Liver (tissue), 9 donors: Measurements from ENCODE around the gene PPA2. TPM values are rescaled to one million over a fixed set of nuclear protein-coding genes. Genes with fewer than 3 reads are reported as not detected.

Experiments
- DNase-seq: peaks from one replicate; pipeline ENCODE4 v3.0.0-alpha.2; 2017; ENCODE audit warnings: low spot score
- H3K27ac ChIP-seq, 2 donors: one replicate each; pipeline ENCODE4 v1.7.0; 2013; ENCODE audit warnings: inconsistent platforms in 2 of 2, low read length in 2 of 2, control low read depth in 1 of 2, low read depth in 1 of 2, mild to moderate bottlenecking in 1 of 2
- H3K27me3 ChIP-seq, 4 donors: one replicate each; pipeline versions ENCODE4 v1.6.1 to v1.7.0; 2013; ENCODE audit warnings: low read length in 3 of 4, inconsistent platforms in 1 of 4, mild to moderate bottlenecking in 1 of 4, moderate library complexity in 1 of 4; ENCODE audit not compliant: control insufficient read depth in 4 of 4, insufficient read depth in 4 of 4
- H3K36me3 ChIP-seq, 4 donors: one replicate each; pipeline versions ENCODE4 v1.6.1 to v1.7.0; 2013; ENCODE audit warnings: low read length in 3 of 4, mild to moderate bottlenecking in 3 of 4, low read depth in 1 of 4, moderate library complexity in 1 of 4; ENCODE audit not compliant: control insufficient read depth in 4 of 4, insufficient read depth in 3 of 4
- H3K4me1 ChIP-seq, 4 donors: one replicate each; pipeline versions ENCODE4 v1.6.1 to v1.7.0; 2013; ENCODE audit warnings: low read length in 3 of 4, mild to moderate bottlenecking in 3 of 4, moderate library complexity in 1 of 4; ENCODE audit not compliant: control insufficient read depth in 4 of 4, insufficient read depth in 4 of 4
- H3K4me3 ChIP-seq, 3 donors: one replicate each; pipeline versions ENCODE4 v1.6.1 to v1.7.0; 2013; ENCODE audit warnings: low read length in 3 of 3, control low read depth in 1 of 3, low read depth in 1 of 3, mild to moderate bottlenecking in 1 of 3
- H3K9ac ChIP-seq, 2 donors: one replicate each; pipeline ENCODE4 v1.7.0; 2013; ENCODE audit warnings: low read length in 2 of 2, mild to moderate bottlenecking in 2 of 2, moderate library complexity in 2 of 2, control low read depth in 1 of 2, low read depth in 1 of 2
- H3K9me3 ChIP-seq, 4 donors: one replicate each; pipeline versions ENCODE4 v1.6.1 to v1.7.0; 2013; ENCODE audit warnings: low read length in 3 of 4; ENCODE audit not compliant: control insufficient read depth in 4 of 4
- FOXA1 ChIP-seq: IDR thresholded peaks from 2 replicates; pipeline ENCODE4 v1.6.1; 2016; ENCODE audit warnings: antibody characterized with exemption
- FOXA2 ChIP-seq: IDR thresholded peaks from 2 replicates; pipeline ENCODE4 v1.6.1; 2016; ENCODE audit warnings: antibody characterized with exemption
- GABPA ChIP-seq, 2 donors: IDR thresholded peaks in 1 of 2; conservative IDR thresholded peaks in 1 of 2; 2 replicates each; pipeline ENCODE4 v1.6.1; 2016; ENCODE audit warnings: antibody characterized with exemption in 2 of 2, mild to moderate bottlenecking in 1 of 2, moderate library complexity in 1 of 2
- HNF4A ChIP-seq, 2 donors: conservative IDR thresholded peaks; 2 replicates each; pipeline ENCODE4 v1.6.1; 2016; ENCODE audit warnings: antibody characterized with exemption in 2 of 2, mild to moderate bottlenecking in 2 of 2
- HNF4G ChIP-seq: IDR thresholded peaks from 2 replicates; pipeline ENCODE4 v1.6.1; 2016; ENCODE audit warnings: antibody characterized with exemption
- JUND ChIP-seq, 2 donors: IDR thresholded peaks; 2 replicates each; pipeline ENCODE4 v1.6.1; 2016; ENCODE audit warnings: antibody characterized with exemption in 2 of 2
- NR2F2 ChIP-seq: IDR thresholded peaks from 2 replicates; pipeline ENCODE4 v1.6.1; 2016; ENCODE audit warnings: antibody characterized with exemption
- RXRA ChIP-seq, 2 donors: IDR thresholded peaks; 2 replicates each; pipeline ENCODE4 v1.6.1; 2017 to 2018; ENCODE audit warnings: antibody characterized with exemption in 2 of 2, mild to moderate bottlenecking in 1 of 2
- SP1 ChIP-seq: IDR thresholded peaks from 2 replicates; pipeline ENCODE4 v1.6.1; 2018; ENCODE audit warnings: antibody characterized with exemption, mild to moderate bottlenecking
- TAF1 ChIP-seq: conservative IDR thresholded peaks from 2 replicates; pipeline ENCODE4 v1.6.1; 2016; ENCODE audit warnings: antibody characterized with exemption, mild to moderate bottlenecking
- YY1 ChIP-seq: IDR thresholded peaks from 2 replicates; pipeline ENCODE4 v1.6.1; 2016; ENCODE audit warnings: antibody characterized with exemption, mild to moderate bottlenecking
- WGBS: extraction: QIAGEN DNeasy Blood & Tissue Kit; methylation state at CpG from one replicate; pipeline ENCODE4 v1.1.7; 2013; 5-methylcytosine and 5-hydroxymethylcytosine counted together
- polyA plus RNA-seq, 2 donors: library from polyadenylated mRNA; stranded (reverse) in 1 of 2; unstranded in 1 of 2; fragments of 200-250 nt in 1 of 2; fragments of >200 nt in 1 of 2; fragmentation: Nextera tagmentation in 1 of 2; extraction: Ambion mirVana in 1 of 2; gene quantifications; one replicate each; pipeline versions ENCODE4 v1.2.1 to v1.2.3, GENCODE V29; 2013 to 2015
- total RNA-seq, 2 donors: library from RNA; depleted of rRNA; stranded (reverse); fragments of >200 nt; gene quantifications; one replicate each; pipeline ENCODE4 v1.2.3, GENCODE V29; 2014
- TF ChIP-seq, protein P1 (sequence below): fragments of 150-350 bp; IDR thresholded peaks from 2 replicates; pipeline ENCODE4 v1.5.1; 2017; ENCODE audit warnings: improper control_type of control experiment, low read depth, low read length; ENCODE audit not compliant: missing input control
- TF ChIP-seq, protein P2 (sequence below): IDR thresholded peaks from 2 replicates; pipeline ENCODE4 v1.6.1; 2016; ENCODE audit warnings: antibody characterized with exemption
- TF ChIP-seq, protein P3 (sequence below): IDR thresholded peaks from 2 replicates; pipeline ENCODE4 v1.6.1; 2016; ENCODE audit warnings: antibody characterized with exemption, mild to moderate bottlenecking
- TF ChIP-seq, protein P4 (sequence below): IDR thresholded peaks from 2 replicates; pipeline ENCODE4 v1.6.1; 2016; ENCODE audit warnings: antibody characterized with exemption
- TF ChIP-seq, protein P5 (sequence below): IDR thresholded peaks from 2 replicates; pipeline ENCODE4 v1.6.1; 2016; ENCODE audit warnings: antibody characterized with exemption
- donor health status: healthy.
- donor health status: healthy.
- donor health status: healthy.
- donor health status: healthy.
- donor health status: healthy.

PPA2 gene
- total and polyA plus RNA-seq, 4 donors, result 48.3 to 102 (median 70.8) TPM

DNA sequence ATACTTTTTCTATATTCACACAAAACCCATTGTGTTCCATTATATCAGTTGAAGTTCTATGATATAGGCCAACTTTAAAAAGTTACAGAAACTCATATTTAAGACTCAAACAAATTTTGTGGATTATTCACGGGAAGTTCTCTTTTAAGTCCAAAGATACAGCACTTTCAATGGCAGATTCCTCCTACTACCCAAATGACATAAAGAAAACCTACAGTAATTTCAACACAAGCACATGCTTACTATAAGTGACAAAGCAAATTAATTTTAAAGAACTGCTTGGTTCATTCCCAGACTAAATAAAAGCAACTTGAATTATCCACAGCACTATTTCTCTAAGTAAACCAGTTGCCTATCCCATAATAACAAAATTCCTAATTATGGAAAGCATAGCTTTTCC, 4.1 kb downstream of the PPA2 start:
- 91% methylated on average over 1 of the region's 1 CpG for WGBS
- Histone ChIP-seq H3K36me3 (no peaks in the 10 kb centered on the region), H3K27me3 (no peaks in the 10 kb centered on the region), H3K4me1 (peaks cover 2 to 22% (median 18%) of the 10 kb centered on the region in 4 donors), H3K9me3 (no peaks in the 10 kb centered on the region), H3K4me3 (no peak overlapping the region), H3K27ac (no peak overlapping the region), H3K9ac (no peak overlapping the region)
- TF ChIP-seq FOXA1 (no peak), FOXA2 (no peak), GABPA (IDR thresholded peaks at IDR 0.05 in 1 of 2, conservative IDR thresholded peaks at IDR 0.05 in 1 of 2) (no peak), SP1 (no peak), JUND (IDR thresholded peaks at IDR 0.05) (no peak), HNF4G (no peak), YY1 (no peak)
- TF ChIP-seq, protein P1, sequence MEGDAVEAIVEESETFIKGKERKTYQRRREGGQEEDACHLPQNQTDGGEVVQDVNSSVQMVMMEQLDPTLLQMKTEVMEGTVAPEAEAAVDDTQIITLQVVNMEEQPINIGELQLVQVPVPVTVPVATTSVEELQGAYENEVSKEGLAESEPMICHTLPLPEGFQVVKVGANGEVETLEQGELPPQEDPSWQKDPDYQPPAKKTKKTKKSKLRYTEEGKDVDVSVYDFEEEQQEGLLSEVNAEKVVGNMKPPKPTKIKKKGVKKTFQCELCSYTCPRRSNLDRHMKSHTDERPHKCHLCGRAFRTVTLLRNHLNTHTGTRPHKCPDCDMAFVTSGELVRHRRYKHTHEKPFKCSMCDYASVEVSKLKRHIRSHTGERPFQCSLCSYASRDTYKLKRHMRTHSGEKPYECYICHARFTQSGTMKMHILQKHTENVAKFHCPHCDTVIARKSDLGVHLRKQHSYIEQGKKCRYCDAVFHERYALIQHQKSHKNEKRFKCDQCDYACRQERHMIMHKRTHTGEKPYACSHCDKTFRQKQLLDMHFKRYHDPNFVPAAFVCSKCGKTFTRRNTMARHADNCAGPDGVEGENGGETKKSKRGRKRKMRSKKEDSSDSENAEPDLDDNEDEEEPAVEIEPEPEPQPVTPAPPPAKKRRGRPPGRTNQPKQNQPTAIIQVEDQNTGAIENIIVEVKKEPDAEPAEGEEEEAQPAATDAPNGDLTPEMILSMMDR, result no peak
- TF ChIP-seq, protein P2, sequence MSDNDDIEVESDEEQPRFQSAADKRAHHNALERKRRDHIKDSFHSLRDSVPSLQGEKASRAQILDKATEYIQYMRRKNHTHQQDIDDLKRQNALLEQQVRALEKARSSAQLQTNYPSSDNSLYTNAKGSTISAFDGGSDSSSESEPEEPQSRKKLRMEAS, result no peak
- TF ChIP-seq, protein P3, sequence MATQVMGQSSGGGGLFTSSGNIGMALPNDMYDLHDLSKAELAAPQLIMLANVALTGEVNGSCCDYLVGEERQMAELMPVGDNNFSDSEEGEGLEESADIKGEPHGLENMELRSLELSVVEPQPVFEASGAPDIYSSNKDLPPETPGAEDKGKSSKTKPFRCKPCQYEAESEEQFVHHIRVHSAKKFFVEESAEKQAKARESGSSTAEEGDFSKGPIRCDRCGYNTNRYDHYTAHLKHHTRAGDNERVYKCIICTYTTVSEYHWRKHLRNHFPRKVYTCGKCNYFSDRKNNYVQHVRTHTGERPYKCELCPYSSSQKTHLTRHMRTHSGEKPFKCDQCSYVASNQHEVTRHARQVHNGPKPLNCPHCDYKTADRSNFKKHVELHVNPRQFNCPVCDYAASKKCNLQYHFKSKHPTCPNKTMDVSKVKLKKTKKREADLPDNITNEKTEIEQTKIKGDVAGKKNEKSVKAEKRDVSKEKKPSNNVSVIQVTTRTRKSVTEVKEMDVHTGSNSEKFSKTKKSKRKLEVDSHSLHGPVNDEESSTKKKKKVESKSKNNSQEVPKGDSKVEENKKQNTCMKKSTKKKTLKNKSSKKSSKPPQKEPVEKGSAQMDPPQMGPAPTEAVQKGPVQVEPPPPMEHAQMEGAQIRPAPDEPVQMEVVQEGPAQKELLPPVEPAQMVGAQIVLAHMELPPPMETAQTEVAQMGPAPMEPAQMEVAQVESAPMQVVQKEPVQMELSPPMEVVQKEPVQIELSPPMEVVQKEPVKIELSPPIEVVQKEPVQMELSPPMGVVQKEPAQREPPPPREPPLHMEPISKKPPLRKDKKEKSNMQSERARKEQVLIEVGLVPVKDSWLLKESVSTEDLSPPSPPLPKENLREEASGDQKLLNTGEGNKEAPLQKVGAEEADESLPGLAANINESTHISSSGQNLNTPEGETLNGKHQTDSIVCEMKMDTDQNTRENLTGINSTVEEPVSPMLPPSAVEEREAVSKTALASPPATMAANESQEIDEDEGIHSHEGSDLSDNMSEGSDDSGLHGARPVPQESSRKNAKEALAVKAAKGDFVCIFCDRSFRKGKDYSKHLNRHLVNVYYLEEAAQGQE, result no peak
- TF ChIP-seq, protein P4, sequence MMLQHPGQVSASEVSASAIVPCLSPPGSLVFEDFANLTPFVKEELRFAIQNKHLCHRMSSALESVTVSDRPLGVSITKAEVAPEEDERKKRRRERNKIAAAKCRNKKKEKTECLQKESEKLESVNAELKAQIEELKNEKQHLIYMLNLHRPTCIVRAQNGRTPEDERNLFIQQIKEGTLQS, result no peak
- no peak for DNase-seq

DNA sequence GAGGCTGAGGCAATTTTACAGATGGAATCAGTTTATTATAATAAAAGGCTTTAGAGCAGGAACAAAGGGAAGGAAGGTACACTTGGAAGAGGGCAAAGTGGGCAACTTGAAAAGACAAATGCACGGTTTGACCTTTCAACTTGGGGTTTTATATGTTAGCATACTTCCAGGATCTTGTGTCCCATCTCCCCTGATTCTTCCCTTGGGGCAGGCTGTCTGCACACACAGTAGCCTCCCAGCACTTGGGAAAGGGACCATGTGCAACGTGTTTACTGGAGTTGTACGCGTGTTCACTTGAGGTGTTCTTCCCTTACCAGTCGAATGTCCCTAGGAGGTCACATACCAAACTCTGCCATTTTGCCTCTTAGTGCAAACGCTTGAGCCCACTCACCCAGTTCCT, 7.3 kb downstream of the PPA2 start:
- Histone ChIP-seq H3K27me3 (no peaks in the 10 kb centered on the region), H3K27ac (no peak overlapping the region), H3K4me3 (no peak overlapping the region), H3K4me1 (peaks cover 0 to 6% (median 3%) of the 10 kb centered on the region in 4 donors), H3K9ac (no peak overlapping the region), H3K9me3 (no peaks in the 10 kb centered on the region), H3K36me3 (no peaks in the 10 kb centered on the region)
- no peak for DNase-seq
- TF ChIP-seq RXRA (IDR thresholded peaks at IDR 0.05), result no peak
- no peak for TF ChIP-seq YY1
- TF ChIP-seq TAF1, result no peak
- TF ChIP-seq, protein P1, result no peak
- TF ChIP-seq, protein P4, result no peak
- TF ChIP-seq FOXA2, result no peak
- TF ChIP-seq HNF4G, result no peak
- TF ChIP-seq, protein P5, sequence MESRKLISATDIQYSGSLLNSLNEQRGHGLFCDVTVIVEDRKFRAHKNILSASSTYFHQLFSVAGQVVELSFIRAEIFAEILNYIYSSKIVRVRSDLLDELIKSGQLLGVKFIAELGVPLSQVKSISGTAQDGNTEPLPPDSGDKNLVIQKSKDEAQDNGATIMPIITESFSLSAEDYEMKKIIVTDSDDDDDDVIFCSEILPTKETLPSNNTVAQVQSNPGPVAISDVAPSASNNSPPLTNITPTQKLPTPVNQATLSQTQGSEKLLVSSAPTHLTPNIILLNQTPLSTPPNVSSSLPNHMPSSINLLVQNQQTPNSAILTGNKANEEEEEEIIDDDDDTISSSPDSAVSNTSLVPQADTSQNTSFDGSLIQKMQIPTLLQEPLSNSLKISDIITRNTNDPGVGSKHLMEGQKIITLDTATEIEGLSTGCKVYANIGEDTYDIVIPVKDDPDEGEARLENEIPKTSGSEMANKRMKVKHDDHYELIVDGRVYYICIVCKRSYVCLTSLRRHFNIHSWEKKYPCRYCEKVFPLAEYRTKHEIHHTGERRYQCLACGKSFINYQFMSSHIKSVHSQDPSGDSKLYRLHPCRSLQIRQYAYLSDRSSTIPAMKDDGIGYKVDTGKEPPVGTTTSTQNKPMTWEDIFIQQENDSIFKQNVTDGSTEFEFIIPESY, result no peak
- TF ChIP-seq, protein P3, result no peak
- no peak for TF ChIP-seq HNF4A (conservative IDR thresholded peaks at IDR 0.05)
- no peak for TF ChIP-seq NR2F2
- WGBS, result 95% methylated on average over 6 of the region's 6 CpGs
